GM12801 (cell line): Measurements from ENCODE around the gene RPS6KA1.

Source experiments
- TF ChIP-seq, protein P1 (sequence below): IDR thresholded peaks from one replicate; pipeline ENCODE4 v1.5.1; 2011; ENCODE audit warnings: control low read depth; ENCODE audit not compliant: insufficient read length; ENCODE audit errors: extremely low read depth

Gene RPS6KA1

DNA sequence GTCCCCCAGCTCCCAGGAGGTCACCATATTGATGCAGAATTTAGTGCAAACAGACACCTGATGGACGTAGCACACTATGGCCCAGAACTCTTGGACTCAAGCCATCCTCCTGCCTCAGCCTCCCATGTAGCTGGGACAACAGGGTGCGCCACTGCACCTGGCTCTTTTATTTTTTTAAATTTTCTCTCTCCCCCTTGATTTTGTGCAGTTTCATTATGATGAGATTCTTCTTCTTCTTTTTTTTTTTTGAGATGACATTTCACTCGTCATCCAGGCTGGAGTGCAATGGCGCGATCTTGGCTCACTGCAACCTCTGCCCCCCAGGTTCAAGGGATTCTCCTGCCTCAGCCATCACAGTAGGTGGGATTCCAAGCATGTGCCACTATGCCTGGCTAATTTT, 63.8 kb downstream of the RPS6KA1 start:
- TF ChIP-seq, protein P1, sequence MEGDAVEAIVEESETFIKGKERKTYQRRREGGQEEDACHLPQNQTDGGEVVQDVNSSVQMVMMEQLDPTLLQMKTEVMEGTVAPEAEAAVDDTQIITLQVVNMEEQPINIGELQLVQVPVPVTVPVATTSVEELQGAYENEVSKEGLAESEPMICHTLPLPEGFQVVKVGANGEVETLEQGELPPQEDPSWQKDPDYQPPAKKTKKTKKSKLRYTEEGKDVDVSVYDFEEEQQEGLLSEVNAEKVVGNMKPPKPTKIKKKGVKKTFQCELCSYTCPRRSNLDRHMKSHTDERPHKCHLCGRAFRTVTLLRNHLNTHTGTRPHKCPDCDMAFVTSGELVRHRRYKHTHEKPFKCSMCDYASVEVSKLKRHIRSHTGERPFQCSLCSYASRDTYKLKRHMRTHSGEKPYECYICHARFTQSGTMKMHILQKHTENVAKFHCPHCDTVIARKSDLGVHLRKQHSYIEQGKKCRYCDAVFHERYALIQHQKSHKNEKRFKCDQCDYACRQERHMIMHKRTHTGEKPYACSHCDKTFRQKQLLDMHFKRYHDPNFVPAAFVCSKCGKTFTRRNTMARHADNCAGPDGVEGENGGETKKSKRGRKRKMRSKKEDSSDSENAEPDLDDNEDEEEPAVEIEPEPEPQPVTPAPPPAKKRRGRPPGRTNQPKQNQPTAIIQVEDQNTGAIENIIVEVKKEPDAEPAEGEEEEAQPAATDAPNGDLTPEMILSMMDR, result no peak

DNA sequence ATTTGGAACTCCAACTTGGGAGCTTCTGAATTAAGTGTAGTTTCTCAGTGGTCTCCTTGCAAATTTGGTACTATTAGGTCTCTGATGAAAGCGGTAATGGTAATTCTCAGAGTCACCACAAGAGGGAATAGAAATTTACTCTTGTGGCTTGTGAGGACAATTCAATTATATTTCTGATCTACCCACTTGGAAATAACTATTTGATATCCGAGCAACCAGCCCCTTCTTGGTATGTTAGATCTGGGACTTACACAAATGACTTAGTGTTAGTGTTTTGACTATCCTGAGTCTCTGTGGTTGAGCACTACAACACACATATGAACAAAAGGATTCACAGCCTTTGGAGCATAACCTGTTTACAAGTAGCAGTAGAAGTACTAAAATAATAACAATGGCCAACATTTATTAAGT, 68.1 kb downstream of the RPS6KA1 start:
- TF ChIP-seq, protein P1, result no peak

DNA sequence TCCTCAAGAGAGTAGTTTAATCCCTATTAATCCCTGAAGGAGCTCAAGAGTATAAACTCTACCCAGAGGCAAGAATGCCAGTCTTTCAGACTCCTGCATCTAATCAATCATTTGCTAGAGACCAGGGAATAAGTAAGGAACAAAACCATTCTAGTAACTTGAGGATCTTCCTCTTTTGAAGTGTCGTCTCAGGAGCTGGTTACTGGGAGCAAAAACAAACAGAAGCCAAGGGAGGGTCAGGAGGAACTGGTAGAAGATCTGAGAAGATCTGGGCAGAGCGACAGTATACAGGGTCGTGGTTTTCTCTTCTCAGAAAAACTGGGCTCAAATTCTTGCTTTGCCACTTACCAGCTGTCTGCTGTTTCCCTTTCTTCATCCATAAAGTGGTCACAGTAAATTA, 69.3 kb downstream of the RPS6KA1 start:
- TF ChIP-seq, protein P1, result no peak

DNA sequence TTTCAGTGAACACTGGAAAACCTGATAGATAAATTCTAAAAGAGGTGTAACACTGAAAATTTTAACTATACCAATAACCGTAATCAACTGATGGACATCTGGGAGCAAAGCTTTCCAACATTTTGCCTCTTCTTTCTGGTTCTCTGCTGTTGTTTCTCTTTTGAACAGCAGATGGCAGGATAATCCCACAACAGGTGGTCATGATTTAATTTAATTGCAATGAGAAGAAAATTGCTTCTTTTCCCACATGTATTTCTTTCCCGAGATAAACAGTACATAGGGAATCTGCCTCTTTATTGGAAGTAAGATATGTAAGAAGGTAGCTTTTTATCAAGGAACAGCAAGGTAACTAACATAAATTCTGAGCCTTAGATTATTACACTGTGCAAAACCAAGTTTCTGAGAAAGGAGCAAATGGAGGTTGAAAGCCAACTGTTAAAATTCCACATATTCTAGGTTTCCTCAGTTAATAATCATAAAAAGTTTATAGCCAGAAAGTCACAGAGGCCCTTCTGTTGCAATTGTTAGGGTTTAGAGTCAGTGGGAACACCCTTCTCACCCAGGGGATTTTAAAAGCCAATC, 72.9 kb downstream of the RPS6KA1 start:
- TF ChIP-seq, protein P1, result no peak

DNA sequence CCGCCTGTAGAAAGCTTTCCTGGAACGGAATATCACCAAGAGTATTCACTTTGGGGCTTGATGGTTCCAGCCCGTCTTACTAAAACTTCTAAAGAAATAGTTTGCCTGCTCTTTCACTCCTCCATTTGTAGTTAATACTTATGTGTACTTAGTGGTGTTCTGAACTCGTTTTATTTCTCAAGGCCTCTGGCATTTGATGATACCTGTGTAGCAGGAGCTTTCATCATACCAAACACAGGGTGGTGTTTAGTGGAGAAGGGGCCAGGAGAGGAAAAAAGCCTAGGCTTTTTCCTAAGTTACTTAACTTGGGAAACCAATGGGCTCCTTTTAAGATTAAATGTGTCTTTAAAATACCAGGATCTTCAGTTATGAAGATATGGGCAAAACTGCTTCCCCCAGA, 74.3 kb downstream of the RPS6KA1 start:
- TF ChIP-seq, protein P1, result no peak

DNA sequence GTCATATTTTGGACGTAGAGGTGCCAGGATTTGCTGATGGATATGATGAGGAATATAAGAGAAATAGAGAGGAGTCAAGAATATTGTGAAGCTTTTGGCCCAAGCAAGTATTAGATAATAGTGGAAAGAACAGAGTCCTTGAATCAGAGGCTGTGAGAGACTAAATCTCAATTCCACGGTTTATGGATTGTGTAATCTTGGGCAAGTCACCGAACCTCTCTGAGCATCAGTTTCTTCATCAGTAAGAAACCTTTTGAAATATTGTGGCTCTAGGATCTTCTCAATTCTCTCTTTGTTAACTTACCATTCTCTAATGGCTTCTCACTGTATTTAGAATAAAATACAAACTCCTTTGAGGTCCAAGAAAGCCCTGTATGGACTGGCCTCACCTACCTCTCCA, 77.6 kb downstream of the RPS6KA1 start:
- TF ChIP-seq, protein P1, result no peak

DNA sequence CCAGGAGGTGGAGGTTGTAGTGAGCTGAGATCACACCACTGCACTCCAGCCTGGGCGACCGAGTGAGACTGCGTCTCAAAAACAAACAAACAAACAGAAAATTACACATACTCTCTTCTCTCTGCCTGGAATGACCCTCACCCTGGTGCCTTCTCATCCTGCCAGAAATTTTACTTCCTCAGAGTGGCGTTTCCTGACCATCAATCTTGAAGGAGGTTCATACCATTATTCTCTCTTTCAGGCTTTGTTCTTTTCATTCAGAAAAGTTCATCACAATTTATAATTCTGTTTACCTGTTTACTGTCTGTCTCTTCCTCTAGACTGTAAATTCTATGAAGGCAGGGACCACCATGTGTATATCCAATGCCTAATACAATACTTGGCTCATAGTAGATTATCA, 79.3 kb downstream of the RPS6KA1 start:
- TF ChIP-seq, protein P1, result no peak
